GM18505 (cell line): Measurements from ENCODE around the gene PIK3C2B.
"Not testable (repeated sequence)": the region's sequence is repeated elsewhere in the genome, so short reads cannot be mapped to it uniquely, and the experiment has no call there.

Experiments
- ATAC-seq: cut with Tn5 transposase; IDR thresholded peaks from one replicate; pipeline ENCODE4 v1.9.1; 2021; ENCODE audit not compliant: unreplicated experiment
- POLR2A ChIP-seq: IDR thresholded peaks from 4 replicates; pipeline ENCODE4 v1.6.1; 2011; ENCODE audit warnings: borderline replicate concordance; ENCODE audit not compliant: insufficient read depth, insufficient read length; ENCODE audit errors: extremely low read depth

The PIK3C2B gene

GRCh38 chr1:204520834-204521709, 26.5 kb upstream of the PIK3C2B start:
- peak; percentile 18 for TF ChIP-seq POLR2A
- peak; percentile 57 for ATAC-seq

- ATAC-seq: not testable (repeated sequence)
These were observed 22.8 kb upstream of the PIK3C2B start for GRCh38 chr1:204517382-204517781.

DNA sequence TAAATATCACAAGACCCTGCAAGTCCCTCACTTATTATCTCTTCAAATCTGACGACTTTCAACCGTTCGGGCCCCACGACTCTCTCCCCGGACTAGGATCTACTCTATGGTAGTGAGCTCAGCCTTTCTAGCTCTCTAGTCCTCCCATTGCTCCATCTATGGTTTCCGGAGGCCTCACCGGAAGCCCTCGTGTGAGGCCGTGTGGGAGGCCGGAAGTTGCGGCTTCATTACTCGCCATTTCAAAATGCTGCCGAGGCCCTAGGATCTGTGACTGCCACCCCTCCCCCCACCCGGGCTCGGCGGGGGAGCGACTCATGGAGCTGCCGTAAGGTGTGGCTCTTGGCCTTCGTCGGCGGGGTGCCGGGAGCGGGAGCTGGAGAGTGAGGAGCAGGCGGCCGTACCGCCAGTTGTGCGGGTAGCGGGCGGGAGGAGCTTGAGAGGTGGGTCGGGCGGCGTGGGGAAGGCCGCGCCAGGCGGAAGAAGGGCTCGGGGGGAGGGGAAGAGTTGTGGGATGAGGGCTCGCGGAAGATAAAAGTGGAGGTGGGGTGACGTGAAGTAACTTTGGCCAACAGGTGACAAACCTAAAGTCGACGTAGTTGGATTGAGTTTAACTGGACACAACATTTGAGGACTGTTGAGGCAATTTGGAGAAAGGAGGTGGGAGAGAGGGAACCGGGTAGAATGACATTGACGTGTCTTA, 21.7 kb upstream of the PIK3C2B start, which contains the start of gene MDM4:
TSS of gene MDM4 (plus strand) at position 227 of the 700 bp plus-strand sequence. CDS start 9,113 bp downstream, outside the sequence.
- peak; percentile 66 for ATAC-seq
- TF ChIP-seq POLR2A: peak; percentile 74

GRCh38 chr1:204514828-204515227, 20.2 kb upstream of the PIK3C2B start:
- TF ChIP-seq POLR2A: no peak
- no peak for ATAC-seq

DNA sequence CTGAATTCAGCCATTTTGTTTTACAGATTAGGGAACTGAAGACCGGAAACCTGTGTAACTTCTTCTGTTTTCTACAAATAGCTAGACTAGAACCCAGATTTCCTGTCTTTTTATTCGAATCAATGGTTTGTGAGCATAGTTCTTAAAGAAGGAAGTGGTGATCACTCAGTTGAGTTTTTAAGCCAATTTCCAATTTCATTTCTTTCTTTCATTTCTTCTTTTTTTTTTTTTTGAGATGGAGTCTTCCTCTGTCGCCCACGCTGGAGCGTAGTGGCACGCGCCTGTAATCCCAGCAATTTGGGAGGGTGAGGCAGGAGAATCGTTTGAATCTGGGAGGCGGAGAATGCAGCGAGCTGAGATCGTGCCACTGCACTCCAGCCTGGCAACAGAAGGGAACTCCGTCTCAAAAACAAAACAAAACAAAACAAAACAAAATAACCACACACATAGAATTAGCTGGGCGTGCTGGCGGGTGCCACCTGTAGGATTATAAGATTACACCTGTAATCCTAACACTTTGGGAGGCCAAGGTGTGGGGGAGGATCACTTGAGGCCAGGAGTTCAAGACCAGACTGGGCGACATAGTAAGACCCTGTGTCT, 18.6 kb upstream of the PIK3C2B start:
- ATAC-seq: peak; percentile 33

DNA sequence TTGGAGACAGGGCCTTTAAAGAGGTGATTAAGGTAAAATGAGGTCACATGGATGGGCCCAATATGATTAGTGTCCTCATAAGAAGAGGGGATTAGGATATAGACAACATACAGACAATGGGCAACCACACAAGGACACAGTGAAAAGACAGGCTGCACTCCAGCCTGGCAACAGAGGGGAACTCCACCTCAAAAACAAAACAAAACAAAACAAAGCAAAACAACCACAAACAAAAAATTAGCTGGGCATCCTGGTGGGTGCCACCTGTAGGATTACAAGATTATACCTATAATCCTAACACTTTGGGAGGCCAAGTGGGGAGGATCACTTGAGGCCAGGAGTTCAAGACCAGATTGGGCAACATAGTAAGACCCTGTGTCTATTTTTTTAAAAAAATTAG, 16.8 kb upstream of the PIK3C2B start:
- TF ChIP-seq POLR2A: no peak
- ATAC-seq: no peak

More for the DNA sequence above, 18.6 kb upstream of the PIK3C2B start:
- TF ChIP-seq POLR2A: no peak

DNA sequence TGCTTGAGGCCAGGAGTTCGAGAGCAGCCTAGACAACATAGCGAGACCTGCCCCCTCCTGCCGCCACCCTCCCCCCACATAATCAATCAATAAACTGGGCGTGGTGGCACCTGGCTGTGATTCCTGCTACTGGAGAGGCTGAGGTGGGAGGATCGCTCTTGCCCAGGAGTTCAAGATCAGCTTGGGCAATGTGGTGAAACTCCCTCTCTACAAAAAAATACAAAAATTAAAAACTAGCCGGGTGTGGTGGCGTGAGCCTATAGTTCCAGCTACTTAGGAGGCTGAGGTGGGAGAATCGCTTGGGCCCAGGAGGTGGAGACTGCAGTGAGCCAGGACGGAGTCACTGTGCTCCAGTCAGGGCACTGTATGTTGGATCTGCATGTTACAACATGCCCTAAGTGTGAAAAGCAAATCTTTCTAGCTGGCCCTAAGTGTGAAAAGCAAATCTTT, 14.6 kb upstream of the PIK3C2B start:
- no peak for TF ChIP-seq POLR2A
- ATAC-seq: no peak

GRCh38 chr1:204507317-204508105, 12.9 kb upstream of the PIK3C2B start:
- ATAC-seq: no peak
- TF ChIP-seq POLR2A: no peak

DNA sequence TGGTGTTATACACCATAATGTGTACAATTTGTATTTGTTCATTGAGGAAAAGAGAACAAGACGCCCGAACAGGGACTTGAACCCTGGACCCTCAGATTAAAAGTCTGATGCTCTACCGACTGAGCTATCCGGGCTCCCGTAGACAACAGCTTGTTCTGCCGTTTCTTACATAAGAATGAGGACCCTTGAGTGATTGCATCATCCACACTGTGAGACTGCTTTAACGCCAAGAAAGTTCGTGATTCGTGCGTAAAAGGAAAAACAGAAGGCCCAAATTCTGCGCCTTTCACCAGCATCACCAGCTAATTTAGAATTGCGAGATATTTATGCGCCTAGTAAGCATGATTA, 12.3 kb upstream of the PIK3C2B start:
- ATAC-seq: peak; percentile 50
- no peak for TF ChIP-seq POLR2A

DNA sequence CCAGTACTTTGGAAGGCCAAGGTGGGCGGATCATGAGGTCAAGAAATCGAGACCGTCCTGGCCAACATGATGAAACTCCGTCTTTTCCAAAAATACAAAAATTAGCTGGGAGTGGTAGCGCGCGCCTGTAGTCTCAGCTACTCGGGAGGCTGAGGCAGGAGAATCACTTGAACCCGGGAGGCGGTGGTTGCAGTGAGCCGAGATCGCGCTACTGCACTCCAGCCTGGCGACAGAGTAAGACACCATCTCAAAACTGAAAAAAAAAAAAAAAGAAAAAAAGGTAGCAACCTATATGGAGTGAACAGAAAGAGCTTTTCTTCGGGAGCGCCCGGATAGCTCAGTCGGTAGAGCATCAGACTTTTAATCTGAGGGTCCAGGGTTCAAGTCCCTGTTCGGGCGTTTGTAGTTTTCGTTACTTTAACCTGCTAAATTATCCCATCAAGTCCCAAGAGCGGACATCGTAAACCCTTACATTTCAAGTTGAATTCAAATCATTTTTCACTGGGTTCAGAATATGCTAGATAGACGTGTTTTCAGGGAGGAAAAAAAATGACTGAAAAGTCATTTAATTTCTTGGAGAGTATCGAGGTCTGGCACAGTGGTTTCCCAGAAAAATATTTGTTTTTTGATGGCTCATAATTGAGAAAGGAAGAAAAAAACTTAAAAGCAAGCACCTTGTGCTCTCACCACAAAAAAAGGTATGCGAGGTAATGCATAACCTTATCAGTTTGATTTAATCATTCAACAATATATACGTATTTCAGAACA, 11.8 kb upstream of the PIK3C2B start:
- ATAC-seq: peak; percentile 68

GRCh38 chr1:204505674-204506200, 11.1 kb upstream of the PIK3C2B start:
- no peak for ATAC-seq
- no peak for TF ChIP-seq POLR2A

More for the DNA sequence above, 11.8 kb upstream of the PIK3C2B start:
- TF ChIP-seq POLR2A: no peak

- no peak for ATAC-seq
- no peak for TF ChIP-seq POLR2A
These were observed 9.4 kb upstream of the PIK3C2B start for GRCh38 chr1:204503913-204504519.
